ENCODE results near the gene RNF126.
"Not testable (repeated sequence)": the region's sequence is repeated elsewhere in the genome, so short reads cannot be mapped to it uniquely, and the experiment has no call there.

The RNF126 gene

GRCh38 chr19:662962-663681 is at the start of gene RNF126:
Gene RNF126 (minus strand): TSS chr19:663214. CDS start chr19:663121, 93 bp downstream.
- DNase-seq = peak; percentile 86

DNA sequence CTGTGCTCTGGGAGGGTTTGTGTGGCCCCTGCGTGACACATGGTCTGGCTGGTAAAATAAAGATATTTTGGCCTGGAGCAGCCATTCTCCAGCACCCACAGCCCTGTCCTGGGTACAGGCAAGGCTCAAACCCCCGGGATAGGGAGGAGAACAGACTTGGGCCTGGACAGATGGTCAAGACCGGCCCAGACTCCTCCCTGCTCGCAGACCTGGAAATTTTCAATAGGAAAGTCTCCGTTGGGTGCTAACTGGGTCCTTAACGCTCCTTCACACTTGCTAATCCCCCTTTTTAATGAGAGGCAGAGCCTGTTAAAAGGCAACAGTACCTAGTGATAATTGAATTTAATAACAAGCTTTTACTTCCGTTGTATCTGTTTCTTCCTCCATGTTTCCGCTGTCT is 48.2 kb upstream of the RNF126 start:
- DNase-seq = no peak

GRCh38 chr19:710767-711166 is 47.8 kb upstream of the RNF126 start:
- DNase-seq = no peak

DNA sequence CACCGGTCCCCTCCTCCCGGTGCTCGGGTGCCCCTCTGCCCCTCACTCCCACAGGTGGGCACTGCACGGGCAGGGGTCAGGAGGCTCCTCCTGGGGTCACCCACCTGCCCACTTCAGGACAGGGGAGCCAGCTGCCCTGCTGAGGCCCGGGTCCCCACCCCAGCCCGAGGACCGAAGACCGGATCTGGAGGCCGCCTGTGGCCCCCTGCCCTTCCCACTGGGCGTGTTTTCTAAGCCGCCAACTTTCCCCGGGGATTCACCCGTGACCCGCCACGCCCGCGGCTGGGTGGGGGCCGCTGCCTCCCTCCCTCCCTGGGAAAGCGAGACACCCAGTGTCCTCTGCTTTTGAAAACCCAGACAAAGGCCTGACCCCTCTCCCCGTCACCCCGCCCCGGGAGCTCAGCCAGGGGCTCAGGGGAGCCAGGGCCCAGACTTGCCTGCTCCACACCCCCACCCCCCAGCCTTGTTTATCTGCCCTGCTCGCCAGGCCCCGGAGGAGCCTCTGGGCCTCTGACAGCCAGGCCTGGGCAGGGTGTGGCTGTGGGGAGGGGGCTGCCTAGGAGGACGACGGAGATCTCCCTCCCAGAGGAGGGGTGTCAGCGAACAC is 47.1 kb upstream of the RNF126 start:
- no peak for DNase-seq

DNA sequence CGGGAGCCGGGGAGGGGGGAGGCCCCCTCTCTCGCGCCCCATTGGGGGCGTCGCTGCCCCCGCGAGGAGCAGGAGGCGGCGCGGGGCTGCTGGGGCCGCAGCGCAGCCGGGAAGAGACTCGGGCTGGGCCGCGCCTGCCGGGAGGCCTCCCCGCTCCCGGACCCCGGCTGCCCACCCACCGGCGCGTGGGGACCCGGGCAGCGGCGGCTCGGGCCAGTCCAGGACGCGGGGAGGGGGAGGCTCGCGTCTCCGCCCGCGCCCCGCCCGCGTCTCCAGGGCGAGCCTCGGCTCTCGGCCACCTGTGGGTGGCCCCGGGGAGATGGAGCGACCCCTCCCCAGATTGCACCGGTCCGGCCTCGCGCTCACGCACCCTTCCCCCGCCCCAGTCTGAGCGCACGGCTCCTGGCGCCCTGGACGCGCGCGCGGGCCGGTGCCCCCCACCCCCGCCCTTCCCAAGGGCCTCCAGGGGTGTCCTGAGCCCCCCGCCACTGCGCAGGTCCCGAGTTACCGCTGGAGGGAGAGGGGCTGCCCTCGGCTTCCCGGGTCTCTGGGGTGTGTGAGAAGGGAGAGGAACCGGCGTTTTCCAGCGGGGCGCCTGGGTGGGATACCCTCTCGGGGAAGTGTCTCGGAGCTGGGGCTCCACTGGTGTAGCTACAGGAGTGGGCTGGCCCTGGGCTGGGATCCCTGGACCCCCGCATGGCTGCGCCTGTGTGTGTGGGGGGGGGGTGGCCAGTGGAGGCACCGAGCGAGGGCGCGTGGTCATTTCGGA is 46.4 kb upstream of the RNF126 start:
- no peak for DNase-seq

GRCh38 chr19:708154-709143 is 45.4 kb upstream of the RNF126 start, which contains the start of gene PALM:
Gene PALM (plus strand): TSS chr19:708935. CDS start chr19:709147, 212 bp downstream.
- peak; percentile 23 for DNase-seq

- no peak for DNase-seq
Measured at GRCh38 chr19:704447-704741, 41.4 kb upstream of the RNF126 start.

- DNase-seq = no peak
Measured at GRCh38 chr19:703651-704446, 40.8 kb upstream of the RNF126 start.

- no peak for DNase-seq
Measured at GRCh38 chr19:703329-703650, 40.3 kb upstream of the RNF126 start.

- DNase-seq = not testable (repeated sequence)
Measured at GRCh38 chr19:702847-703246, 39.8 kb upstream of the RNF126 start.

- DNase-seq = not testable (repeated sequence)
Measured at GRCh38 chr19:699885-700284, 36.9 kb upstream of the RNF126 start.

DNA sequence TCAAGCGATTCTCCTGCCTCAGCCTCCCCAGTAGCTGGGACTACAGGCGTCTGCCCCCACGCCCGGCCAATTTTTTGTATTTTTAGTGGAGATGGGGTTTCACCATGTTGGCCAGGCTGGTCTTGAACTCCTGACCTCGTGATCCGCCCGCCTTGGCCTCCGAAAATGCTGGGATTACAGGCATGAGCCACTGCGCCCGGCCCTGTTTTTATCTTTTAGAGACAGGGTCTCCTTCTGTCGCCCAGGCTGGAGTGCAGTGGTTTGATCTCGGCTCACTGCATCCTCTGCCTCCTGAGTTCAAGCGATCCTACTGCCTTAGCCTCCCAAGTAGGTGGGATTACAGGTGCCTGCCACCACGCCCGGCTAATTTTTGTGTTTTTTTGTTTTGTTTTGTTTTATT is 35.5 kb upstream of the RNF126 start:
- DNase-seq = not testable (repeated sequence)

DNA sequence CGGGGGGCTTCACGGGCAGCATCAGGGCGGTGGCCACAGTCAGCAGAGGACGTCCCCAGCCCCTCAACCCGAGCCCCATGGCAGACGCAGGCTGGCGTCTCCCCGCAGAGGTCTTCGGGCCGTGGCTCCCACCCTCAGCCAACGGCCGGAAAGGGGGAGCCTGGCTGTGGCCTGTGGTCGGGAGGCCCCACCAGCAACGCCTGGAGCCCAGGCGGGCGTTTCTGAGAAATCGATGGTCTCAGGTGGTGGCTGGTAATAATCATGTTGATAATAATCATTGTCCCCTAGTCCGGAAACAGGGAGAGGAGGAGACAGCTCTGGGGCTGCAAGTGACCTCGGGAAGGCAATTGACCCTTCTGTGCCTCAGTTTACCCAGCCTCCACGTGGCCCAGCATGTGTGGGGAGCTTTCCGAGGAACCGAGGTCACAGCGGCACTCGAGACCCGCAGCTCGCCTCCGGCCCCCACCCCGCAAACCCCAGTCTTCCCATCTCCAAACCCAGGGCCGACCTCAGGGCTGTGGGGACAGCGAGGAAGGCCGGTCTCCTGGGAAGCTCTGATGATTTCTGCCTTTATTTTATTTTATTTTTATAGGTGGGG is 32.4 kb upstream of the RNF126 start, which contains the start of gene PRSS57:
Gene PRSS57 (minus strand): TSS at position 101 of the 598 bp plus-strand sequence. CDS start 22 bp downstream, at position 79.
- no peak for DNase-seq

DNA sequence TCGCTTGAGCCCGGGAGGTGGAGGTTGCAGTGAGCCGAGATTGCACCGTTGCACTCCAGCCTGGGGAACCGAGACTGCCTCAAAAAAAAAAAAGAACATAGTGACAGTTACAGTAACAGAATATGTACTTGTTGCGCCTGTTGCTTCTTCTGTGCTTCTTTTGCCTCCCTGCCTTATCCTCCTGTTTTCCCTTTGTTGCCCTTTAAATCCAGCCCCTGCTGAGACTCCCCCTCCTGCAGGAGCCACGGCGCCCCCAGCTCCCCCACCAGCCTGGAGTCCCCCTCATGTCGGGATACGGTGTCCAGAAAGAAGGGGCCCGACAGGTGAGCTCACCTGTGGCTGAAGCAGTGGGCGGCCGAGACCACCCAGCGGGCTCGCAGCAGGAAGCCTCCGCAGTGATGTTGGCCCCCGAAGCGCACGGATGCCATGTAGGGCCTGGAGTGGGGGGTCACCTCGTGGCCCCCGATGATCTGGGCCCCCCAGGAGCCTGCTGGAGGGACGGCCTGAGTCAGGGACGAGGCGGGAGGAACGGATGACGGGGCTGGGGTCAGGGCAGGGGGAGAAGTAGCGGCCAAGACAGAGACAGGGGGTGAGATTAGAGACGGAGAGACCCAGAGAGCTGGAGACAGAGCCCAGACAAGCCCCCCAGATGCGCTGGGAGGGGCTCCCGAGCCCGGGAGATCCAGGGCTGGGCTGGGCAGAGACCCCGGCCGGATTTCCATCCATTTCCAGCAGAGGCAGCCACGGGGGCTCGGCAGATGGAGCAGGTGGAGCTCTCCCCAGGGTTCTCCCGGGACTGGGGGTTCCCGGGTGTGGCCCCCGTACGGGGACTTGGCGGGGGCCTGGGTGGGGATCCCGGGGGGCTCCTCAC is 31.7 kb upstream of the RNF126 start:
- DNase-seq = no peak

GRCh38 chr19:690203-690602 is 27.2 kb upstream of the RNF126 start:
- DNase-seq = no peak

DNA sequence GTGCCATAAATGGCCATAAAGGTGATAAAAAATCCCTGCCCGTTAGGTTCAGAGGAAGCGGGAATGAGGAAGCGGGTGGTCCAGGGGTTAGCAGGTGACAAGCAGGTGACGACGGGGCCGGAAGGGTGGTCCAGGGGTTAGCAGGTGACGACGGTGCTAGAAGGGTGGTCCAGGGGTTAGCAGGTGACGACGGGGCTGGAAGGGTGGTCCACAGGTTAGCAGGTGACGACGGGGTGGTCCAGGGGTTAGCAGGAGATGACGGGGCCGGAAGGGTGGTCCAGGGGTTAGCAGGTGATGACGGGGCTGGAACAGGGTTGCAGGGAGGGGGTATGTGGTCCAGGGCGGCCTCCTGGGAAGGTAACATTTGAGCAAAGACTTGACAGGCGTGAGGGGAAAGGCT is 26.0 kb upstream of the RNF126 start:
- no peak for DNase-seq

DNA sequence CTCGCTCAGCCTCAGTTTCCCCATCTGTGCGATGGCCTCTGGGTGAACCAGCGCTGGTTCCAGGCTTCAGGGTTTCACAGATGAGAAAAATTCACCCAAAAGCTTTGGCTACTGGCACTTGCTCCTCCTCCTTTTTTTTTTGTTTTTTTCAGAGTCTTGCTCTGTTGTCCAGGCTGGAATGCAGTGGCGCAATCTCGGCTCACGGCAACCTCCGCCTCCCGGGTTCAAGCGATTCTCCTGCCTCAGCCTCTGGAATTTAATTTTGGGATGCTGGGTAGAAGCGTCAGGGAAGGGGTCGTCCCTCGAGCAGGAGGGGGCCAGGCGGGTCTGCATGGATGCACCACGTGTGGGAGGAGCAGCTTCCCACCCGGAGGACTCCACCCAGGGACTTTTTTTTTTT is 25.2 kb upstream of the RNF126 start:
- DNase-seq = no peak

GRCh38 chr19:687569-688166 is 24.7 kb upstream of the RNF126 start:
- DNase-seq = no peak

- no peak for DNase-seq
Measured at GRCh38 chr19:686589-687297, 23.7 kb upstream of the RNF126 start.
